H1 (cell line): ENCODE data around the gene DHRS13. TPM values are rescaled to one million over a fixed set of nuclear protein-coding genes. Genes with fewer than 3 reads are reported as not detected.

Source experiments
- CBX5 ChIP-seq: fragments of 300-800, 300-1000 bp; sonication (generic); IDR thresholded peaks from 2 replicates; pipeline ENCODE4 v1.7.1; 2016; ENCODE audit warnings: antibody characterized with exemption, low read length, low read depth
- RFX5 ChIP-seq: IDR thresholded peaks from 2 replicates; pipeline ENCODE4 v1.6.1; 2011; ENCODE audit warnings: low read depth, low read length, improper control_type of control experiment, borderline replicate concordance
- SP2 ChIP-seq: IDR thresholded peaks from 2 replicates; pipeline ENCODE4 v1.6.1; 2012; ENCODE audit warnings: mild to moderate bottlenecking, low read length, inconsistent platforms
- polyA plus RNA-seq, 7 experiments: library from polyadenylated mRNA; depleted of rRNA in 3 of 7; stranded (reverse) in 5 of 7; unstranded in 2 of 7; fragments of >200 nt in 5 of 7; fragments of 200-250 nt in 2 of 7; gene quantifications; 1 replicate in 5 of 7; 2 replicates in 1 of 7; 4 replicates in 1 of 7; pipeline versions ENCODE4 v1.2.1 to v1.2.3, GENCODE V29; 2011 to 2013; ENCODE audit warnings: missing spikeins in 2 of 7, mixed read lengths in 2 of 7
- total RNA-seq: library from RNA; stranded (reverse); fragmentation: NEBNext Ultra II Directional; extraction: Animal tissue kit (Norgen Biotek cat#: 25700); gene quantifications from 2 replicates; pipeline ENCODE4 v1.2.1, GENCODE V29; 2021
- TF ChIP-seq, protein P1 (sequence below): IDR thresholded peaks from 2 replicates; pipeline ENCODE4 v1.6.1; 2011; ENCODE audit warnings: low read depth, mild to moderate bottlenecking, low read length; ENCODE audit not compliant: insufficient read depth

The DHRS13 gene
- total and polyA plus RNA-seq, 2 of the 8 experiments (the other 6 are each of a cell fraction or from before 2014, with no cell fraction given), result 23.7 to 30.0 TPM

DNA sequence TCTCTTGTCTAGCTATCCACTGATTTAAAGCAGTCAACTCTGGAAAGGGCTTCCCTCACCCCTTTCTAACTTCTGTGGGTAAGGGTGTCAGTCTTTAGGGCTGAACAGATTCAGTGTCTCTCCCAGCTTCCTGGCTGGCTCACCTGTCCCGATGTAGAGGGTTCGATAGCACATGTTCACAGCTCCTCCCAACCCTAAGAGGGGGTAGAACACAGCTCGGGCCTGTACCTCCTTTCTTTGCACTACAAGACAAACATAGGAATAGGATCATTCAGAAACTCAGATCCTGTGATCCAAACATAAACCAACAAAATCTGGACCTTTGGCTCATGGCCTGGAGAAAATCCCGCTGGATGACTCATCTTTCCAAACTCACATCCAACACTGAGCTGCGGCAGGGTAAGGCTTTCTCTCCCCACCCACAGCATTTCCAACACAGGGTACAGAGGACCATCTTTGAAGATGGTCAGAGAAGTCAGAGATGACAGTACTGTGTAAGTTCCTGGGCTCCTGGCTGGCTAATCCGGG is 5.8 kb upstream of the DHRS13 start (continued):
- TF ChIP-seq, protein P1, sequence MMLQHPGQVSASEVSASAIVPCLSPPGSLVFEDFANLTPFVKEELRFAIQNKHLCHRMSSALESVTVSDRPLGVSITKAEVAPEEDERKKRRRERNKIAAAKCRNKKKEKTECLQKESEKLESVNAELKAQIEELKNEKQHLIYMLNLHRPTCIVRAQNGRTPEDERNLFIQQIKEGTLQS, result no peak
- TF ChIP-seq CBX5, result no peak
- TF ChIP-seq RFX5, result no peak
- no peak for TF ChIP-seq SP2
